GM18508 (cell line): ENCODE measurements around the gene SLC9A3.

Source experiments
- ATAC-seq: cut with Tn5 transposase; IDR thresholded peaks from one replicate; pipeline ENCODE4 v1.9.1; 2021; ENCODE audit warnings: moderate number of reproducible peaks; ENCODE audit not compliant: insufficient read depth, unreplicated experiment

SLC9A3 gene

DNA sequence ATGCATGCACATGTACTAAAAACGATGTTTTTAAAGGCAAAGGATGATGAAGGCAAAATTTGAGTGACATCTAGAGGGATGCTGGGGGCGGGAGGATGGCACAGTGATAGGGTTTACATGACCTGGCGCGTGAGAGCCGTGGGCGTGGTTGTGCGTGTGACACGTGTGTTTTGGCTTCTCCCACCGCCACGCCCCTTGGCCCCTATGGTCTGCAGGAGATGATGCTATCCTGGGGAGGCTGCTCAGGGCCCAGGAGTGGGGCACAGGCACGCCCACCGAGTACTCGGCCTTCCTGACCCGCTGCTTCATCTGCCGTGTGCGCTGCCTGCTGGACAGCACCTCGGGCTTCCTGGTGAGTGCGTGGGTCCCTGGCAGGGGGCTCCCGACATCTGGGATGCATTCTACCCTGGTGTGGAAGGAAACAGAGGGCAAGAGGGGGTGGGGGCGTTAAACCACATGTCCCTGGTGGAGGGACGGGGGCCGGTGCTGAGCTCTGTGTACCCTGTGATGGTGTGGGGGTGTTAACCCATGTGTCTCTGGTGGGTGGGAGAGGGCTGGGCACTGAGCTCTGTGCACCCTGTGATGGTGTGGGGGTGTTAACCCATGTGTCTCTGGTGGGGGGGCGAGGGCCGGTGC is 100.5 kb downstream of the SLC9A3 start:
- no peak for ATAC-seq

DNA sequence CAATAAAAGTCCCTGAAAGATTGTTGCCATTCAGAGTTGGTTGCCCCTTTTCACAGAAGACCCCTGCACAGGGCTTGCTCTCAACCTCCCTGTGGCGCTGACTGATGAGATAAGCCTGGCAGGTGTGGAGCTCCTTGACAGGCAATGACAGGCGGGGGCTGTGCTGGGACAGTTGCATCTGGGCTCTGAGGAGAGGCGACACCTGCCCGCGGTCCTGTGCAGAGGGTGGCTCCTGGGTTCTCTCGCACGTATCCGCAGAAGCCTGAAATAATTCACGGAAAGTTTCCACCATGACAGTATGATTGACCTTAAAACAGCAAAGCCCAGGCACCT is 101.0 kb downstream of the SLC9A3 start:
- no peak for ATAC-seq

DNA sequence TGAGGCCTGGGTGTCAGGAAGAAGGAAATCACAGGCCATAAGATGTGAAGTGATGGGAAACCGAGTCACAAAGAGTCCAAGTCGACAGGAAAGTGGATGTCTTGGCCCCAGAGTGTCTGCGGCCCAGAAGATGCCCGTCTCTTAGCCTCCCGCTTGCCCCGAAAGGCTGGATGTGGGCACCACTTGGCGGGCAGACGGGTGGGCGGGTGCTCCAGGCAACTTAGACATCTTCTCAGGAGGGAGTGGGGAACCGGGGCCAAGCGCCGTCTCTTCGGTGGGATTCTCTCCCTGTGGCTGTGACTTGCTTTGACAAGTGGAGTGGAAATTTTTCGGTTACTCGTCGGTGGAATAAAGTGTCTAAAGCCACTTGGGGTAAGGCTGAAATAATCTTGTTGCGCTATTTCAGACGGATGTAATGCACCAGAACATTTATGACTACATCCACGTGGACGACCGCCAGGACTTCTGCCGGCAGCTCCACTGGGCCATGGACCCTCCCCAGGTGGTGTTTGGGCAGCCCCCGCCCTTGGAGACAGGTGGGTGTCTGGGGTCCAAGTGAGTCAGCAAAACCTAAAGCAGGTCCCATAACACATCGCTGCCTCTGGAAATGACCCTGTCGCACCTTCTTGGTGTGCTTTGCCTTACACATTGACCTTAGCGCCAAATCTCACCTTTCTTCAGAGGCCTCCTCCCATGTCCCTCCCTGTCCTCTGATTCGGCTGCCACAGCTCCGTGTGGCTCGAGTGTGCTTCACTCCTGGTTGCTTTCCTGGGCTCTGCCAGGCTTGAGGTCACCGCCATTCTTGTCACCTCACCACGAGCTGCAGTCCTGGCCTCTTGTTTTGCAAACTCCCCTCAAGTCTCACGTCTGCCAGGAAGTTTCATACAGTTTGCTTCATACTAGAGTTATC is 101.7 kb downstream of the SLC9A3 start:
- ATAC-seq = no peak

DNA sequence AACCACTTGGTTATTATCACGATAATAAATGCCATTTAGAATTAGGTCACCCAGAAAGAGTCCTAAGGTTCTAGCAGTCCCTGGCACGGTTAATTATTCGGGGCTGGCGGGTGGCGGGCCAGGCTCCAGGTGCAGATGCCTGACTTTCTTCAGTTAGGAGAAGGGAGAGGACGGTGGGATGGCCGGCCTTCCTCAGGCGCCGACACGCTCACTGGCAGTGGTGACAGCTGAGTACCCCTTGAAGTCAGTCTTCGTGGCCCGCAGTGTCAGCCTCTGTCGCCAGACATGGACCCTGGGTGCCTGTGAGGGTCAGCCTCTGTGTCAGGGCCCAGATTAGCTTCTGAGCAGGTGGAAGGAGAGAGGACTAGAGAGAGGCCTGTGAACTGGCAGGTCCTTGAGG is 102.3 kb downstream of the SLC9A3 start:
- ATAC-seq = no peak

DNA sequence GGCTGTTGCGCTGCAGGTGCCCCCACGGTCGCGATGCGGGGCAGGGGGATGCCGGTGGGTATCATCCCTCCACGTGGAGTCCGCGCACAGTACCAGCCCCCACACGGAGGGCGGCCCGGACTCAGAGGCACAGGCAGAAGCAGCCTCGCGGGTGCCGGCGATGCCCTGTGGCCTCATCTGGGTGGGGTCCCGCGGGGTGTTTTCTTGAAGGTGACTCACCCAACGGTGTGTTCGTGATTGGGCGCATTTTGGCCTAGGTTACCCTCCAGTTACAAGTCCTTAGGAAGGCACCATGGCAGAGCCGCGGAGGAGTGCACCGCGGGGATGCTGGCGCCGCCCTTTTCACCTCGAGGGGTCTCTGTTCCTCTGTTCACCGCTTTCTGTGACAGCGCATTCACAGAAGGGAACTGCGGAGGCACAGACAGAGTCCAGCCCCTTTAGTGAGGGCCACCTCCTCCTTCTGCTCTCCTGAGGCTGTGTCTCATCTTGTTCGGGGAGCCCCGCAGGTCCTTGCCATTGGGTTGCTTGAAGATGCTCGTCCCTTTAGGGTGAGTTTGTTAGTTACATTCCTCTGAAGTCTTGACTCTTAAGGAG is 102.9 kb downstream of the SLC9A3 start:
- no peak for ATAC-seq

DNA sequence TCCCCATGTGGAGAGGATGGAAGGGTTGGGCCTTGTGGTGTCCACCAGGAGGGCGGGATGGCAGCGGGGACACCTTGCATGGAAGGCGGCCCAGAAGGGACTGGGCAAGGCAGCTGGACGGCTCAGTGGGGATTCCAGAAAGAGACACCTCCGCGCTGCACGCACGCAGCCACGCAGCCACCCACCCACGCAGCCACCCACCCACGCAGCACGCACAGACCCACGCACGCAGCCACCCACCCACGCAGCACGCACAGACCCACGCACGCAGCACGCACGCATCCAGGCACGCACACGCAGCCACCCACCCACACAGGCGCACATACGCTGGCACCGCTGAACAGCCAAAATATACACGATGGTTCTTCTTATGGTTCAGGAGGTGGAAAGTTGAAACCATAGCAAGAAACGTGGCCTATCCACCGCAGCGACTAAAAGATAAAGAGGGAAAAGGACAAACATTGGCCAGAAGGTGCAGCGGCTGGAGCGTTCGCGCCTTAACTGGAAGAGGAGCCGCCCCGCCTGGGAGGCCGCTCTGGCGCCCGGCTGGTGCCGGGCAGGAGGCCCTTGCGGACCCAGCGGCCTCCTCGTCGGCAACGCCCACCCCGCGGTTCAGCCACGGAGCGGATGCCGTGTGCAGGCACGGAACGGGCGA is 103.5 kb downstream of the SLC9A3 start:
- no peak for ATAC-seq
